ENCODE data around the gene ABCA9. TPM values are rescaled to one million over a fixed set of nuclear protein-coding genes. Genes with fewer than 3 reads are reported as not detected.

ABCA9 gene
- polyA plus RNA-seq, 1 donor (not counting 4 experiments of a cell fraction or from before 2014, with no cell fraction given) = 0.17 TPM

DNA sequence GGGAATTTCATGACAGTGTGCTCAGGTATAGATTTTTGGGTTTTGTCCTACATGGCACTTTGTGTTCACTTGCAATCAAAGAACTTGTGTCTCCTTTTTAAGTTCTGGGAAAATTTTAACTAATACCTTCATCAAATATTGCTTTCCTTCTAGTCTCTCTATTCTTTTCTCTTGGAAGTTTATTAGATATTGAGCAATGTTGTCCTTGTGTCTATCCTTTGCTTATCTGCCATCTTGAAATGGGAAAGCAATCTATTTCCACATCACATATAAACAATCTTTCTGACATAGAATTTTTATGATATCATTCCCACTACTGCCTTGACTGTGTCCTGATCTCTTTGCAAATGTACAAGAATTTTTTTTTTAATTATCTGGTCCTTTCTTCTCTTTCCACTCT is 4.4 kb upstream of the ABCA9 start:
- DNase-seq (ENCODE audit: low read depth, low spot score) (no peak), FAIRE-seq (no peak)
- TF ChIP-seq, protein P1, sequence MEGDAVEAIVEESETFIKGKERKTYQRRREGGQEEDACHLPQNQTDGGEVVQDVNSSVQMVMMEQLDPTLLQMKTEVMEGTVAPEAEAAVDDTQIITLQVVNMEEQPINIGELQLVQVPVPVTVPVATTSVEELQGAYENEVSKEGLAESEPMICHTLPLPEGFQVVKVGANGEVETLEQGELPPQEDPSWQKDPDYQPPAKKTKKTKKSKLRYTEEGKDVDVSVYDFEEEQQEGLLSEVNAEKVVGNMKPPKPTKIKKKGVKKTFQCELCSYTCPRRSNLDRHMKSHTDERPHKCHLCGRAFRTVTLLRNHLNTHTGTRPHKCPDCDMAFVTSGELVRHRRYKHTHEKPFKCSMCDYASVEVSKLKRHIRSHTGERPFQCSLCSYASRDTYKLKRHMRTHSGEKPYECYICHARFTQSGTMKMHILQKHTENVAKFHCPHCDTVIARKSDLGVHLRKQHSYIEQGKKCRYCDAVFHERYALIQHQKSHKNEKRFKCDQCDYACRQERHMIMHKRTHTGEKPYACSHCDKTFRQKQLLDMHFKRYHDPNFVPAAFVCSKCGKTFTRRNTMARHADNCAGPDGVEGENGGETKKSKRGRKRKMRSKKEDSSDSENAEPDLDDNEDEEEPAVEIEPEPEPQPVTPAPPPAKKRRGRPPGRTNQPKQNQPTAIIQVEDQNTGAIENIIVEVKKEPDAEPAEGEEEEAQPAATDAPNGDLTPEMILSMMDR (optimal IDR thresholded peaks at IDR 0.05 in 1 of 3, IDR thresholded peaks at IDR 0.05 in 1 of 3, conservative IDR thresholded peaks at IDR 0.05 in 1 of 3; ENCODE audit: extremely low read depth in 1 of 3, insufficient read depth in 2 of 3, low read length in 3 of 3) = no peak
- TF ChIP-seq EZH2 (IDR thresholded peaks at IDR 0.05; ENCODE audit: low read length) = no peak
- H3K27me3 ChIP-seq (ENCODE audit: control insufficient read depth, extremely low read depth, insufficient read depth, low read length) = no peaks in the 10 kb centered on the region
- no peak overlapping the region for H3K27ac ChIP-seq (ENCODE audit: control insufficient read depth, insufficient read depth, low read length)
- no peak overlapping the region for H3K9ac ChIP-seq (ENCODE audit: control insufficient read depth, extremely low read depth, insufficient read depth, low read length)
- H3K9me1 ChIP-seq (ENCODE audit: control insufficient read depth, extremely low read depth, insufficient read depth, low read length) = no peaks in the 10 kb centered on the region
- no peak overlapping the region for H2AFZ ChIP-seq (ENCODE audit: control insufficient read depth, low read length)
- no peaks in the 10 kb centered on the region for H3K36me3 ChIP-seq (ENCODE audit: control insufficient read depth in 2 of 2, extremely low read depth in 1 of 2, insufficient read depth in 2 of 2, low read length in 2 of 2)
- no peak overlapping the region for H3K4me3 ChIP-seq (ENCODE audit: control insufficient read depth in 2 of 3, extremely low read depth in 1 of 3, insufficient read depth in 2 of 3, low read depth in 1 of 3, low read length in 3 of 3)
- H4K20me1 ChIP-seq (ENCODE audit: control insufficient read depth, extremely low read depth, insufficient read depth, low read length) = no peaks in the 10 kb centered on the region
- H3K79me2 ChIP-seq (ENCODE audit: control insufficient read depth, insufficient read depth, low read length) = no peaks in the 10 kb centered on the region
- no peaks in the 10 kb centered on the region for H3K9me3 ChIP-seq (ENCODE audit: control insufficient read depth, low read depth, low read length)
- H3K4me2 ChIP-seq (ENCODE audit: control insufficient read depth, extremely low read depth, insufficient read depth, low read depth, low read length) = no peak overlapping the region
- dilution Hi-C loops (cut with MboI; ENCODE audit: extremely low pct_ligation_motif_present, low sequenced_read_pairs) = no loop called here
- no peaks in the 10 kb centered on the region for H3K4me1 ChIP-seq (ENCODE audit: control insufficient read depth, extremely low read depth, insufficient read depth, low read length)

DNA sequence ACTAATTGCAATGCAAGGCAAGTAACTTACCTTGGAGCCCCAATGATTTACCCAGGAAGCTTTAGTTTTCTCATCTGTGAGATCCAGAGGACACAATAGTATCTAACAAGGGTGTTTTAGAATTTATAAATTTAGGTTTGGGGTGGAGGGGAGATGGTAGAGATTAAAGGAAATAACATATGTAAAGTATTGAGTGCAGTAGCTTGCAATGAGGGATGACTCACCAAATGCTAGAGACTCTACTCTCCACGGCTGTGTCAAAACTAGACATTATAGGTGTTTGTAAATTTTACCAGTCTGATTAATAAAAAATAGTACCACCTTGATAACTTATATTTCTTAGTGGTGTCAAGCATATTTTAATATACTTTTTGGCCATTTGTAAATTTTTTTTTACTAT is 3.7 kb upstream of the ABCA9 start:
- no peaks in the 10 kb centered on the region for H3K79me2 ChIP-seq (ENCODE audit: control insufficient read depth, insufficient read depth, low read length)
- DNase-seq (ENCODE audit: low read depth, low spot score) = no peak
- H3K9me3 ChIP-seq (ENCODE audit: control insufficient read depth, low read depth, low read length) = no peaks in the 10 kb centered on the region
- FAIRE-seq = no peak
- H3K27ac ChIP-seq (ENCODE audit: control insufficient read depth, insufficient read depth, low read length) = no peak overlapping the region
- no peak overlapping the region for H3K4me2 ChIP-seq (ENCODE audit: control insufficient read depth, extremely low read depth, insufficient read depth, low read depth, low read length)
- H2AFZ ChIP-seq (ENCODE audit: control insufficient read depth, low read length) = no peak overlapping the region
- H3K9ac ChIP-seq (ENCODE audit: control insufficient read depth, extremely low read depth, insufficient read depth, low read length) = no peak overlapping the region
- no peak for TF ChIP-seq EZH2 (IDR thresholded peaks at IDR 0.05; ENCODE audit: low read length)
- TF ChIP-seq, protein P1 (optimal IDR thresholded peaks at IDR 0.05 in 1 of 3, IDR thresholded peaks at IDR 0.05 in 1 of 3, conservative IDR thresholded peaks at IDR 0.05 in 1 of 3; ENCODE audit: extremely low read depth in 1 of 3, insufficient read depth in 2 of 3, low read length in 3 of 3) = no peak
- no peaks in the 10 kb centered on the region for H3K4me1 ChIP-seq (ENCODE audit: control insufficient read depth, extremely low read depth, insufficient read depth, low read length)
- no peaks in the 10 kb centered on the region for H3K9me1 ChIP-seq (ENCODE audit: control insufficient read depth, extremely low read depth, insufficient read depth, low read length)
- dilution Hi-C loops (cut with MboI; ENCODE audit: extremely low pct_ligation_motif_present, low sequenced_read_pairs) = no loop called here
- no peak overlapping the region for H3K4me3 ChIP-seq (ENCODE audit: control insufficient read depth in 2 of 3, extremely low read depth in 1 of 3, insufficient read depth in 2 of 3, low read depth in 1 of 3, low read length in 3 of 3)
- H4K20me1 ChIP-seq (ENCODE audit: control insufficient read depth, extremely low read depth, insufficient read depth, low read length) = no peaks in the 10 kb centered on the region
- H3K27me3 ChIP-seq (ENCODE audit: control insufficient read depth, extremely low read depth, insufficient read depth, low read length) = no peaks in the 10 kb centered on the region
- H3K36me3 ChIP-seq (ENCODE audit: control insufficient read depth in 2 of 2, extremely low read depth in 1 of 2, insufficient read depth in 2 of 2, low read length in 2 of 2) = no peaks in the 10 kb centered on the region

Data from keratinocyte (primary cell).